ENCODE measurements around the gene PIGZ. TPM values are rescaled to one million over a fixed set of nuclear protein-coding genes. Genes with fewer than 3 reads are reported as not detected.

PIGZ gene
- total RNA-seq, 1 experiment from 2014 or later: 0.15 TPM

DNA sequence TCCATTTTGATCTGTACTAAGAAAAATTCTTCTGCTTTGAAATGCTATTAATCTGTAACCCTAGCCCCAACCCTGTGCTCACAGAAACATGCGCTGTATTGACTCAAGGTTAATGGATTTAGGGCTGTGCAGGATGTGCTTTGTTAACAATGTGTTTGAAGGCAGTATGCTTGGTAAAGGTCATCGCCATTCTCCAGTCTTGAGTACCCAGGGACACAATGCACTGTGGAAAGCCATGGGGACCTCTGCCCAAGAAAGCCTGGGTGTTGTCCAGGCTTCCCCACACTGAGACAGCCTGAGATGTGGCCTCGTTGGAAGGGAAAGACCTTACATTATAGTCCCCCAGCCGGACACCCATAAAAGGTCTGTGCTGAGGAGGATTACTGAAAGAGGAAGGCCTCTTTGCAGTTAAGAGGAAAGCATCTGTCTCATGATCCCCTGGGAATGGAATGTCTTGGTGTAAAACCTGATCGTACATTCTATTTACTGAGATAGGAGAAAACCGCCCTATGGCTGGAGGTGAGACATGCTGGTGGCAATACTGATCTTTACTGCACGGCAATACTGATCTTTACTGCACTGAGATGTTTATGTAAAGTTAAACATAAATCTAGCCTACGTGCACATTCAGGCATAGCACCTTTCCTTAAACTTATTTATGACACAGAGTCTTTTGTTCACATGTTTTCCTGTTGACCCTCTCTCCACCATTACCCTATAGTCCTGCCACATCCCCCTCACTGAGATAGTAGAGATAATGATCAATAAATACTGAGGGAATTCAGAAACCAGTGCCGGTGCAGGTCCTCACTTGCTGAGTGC lies 6.3 kb downstream of the PIGZ start:
- H3K27ac Mint-ChIP-seq: no peak overlapping the region
- H3K4me2 ChIP-seq (ENCODE audit: insufficient read depth, insufficient read length, low read length): no peak overlapping the region
- H2AFZ ChIP-seq (ENCODE audit: low read length): no peak overlapping the region
- H4K91ac ChIP-seq (ENCODE audit: insufficient read length, low read depth, low read length): no peak overlapping the region
- H3K4ac ChIP-seq (ENCODE audit: low read depth, low read length): no peak overlapping the region
- no peaks in the 10 kb centered on the region for H3K79me1 ChIP-seq (ENCODE audit: insufficient read depth, low read depth, low read length, poor library complexity, severe bottlenecking)
- no peak overlapping the region for H3K23ac ChIP-seq (ENCODE audit: insufficient read length, low read depth, low read length)
- no CpG with 5 or more reads among the region's 9 CpGs for WGBS (ENCODE audit: extremely low coverage, insufficient read length, low lambda C conversion rate)
- no peak overlapping the region for H2BK15ac ChIP-seq (ENCODE audit: low read depth, low read length)
- H4K20me1 ChIP-seq (ENCODE audit: control insufficient read depth, insufficient read depth, insufficient read length): no peaks in the 10 kb centered on the region
- no peaks in the 10 kb centered on the region for H3K9me3 ChIP-seq (ENCODE audit: control insufficient read depth, low read depth, low read length)
- H3K27me3 Mint-ChIP-seq (ENCODE audit: low read depth): peaks cover 65% of the 10 kb centered on the region
- H3K23me2 ChIP-seq (ENCODE audit: insufficient read length, low read depth, low read length, poor library complexity, severe bottlenecking): no peaks in the 10 kb centered on the region
- peaks cover 13% of the 10 kb centered on the region; the same call in 1 of the 2 replicates for H3K27me3 ChIP-seq (ENCODE audit: insufficient read depth, low read length)
- H3K79me2 ChIP-seq (ENCODE audit: insufficient read depth, low read length): no peaks in the 10 kb centered on the region
- no peak overlapping the region for H3K27ac ChIP-seq (ENCODE audit: insufficient read length, low read depth, low read length)
- TF ChIP-seq, protein P1, sequence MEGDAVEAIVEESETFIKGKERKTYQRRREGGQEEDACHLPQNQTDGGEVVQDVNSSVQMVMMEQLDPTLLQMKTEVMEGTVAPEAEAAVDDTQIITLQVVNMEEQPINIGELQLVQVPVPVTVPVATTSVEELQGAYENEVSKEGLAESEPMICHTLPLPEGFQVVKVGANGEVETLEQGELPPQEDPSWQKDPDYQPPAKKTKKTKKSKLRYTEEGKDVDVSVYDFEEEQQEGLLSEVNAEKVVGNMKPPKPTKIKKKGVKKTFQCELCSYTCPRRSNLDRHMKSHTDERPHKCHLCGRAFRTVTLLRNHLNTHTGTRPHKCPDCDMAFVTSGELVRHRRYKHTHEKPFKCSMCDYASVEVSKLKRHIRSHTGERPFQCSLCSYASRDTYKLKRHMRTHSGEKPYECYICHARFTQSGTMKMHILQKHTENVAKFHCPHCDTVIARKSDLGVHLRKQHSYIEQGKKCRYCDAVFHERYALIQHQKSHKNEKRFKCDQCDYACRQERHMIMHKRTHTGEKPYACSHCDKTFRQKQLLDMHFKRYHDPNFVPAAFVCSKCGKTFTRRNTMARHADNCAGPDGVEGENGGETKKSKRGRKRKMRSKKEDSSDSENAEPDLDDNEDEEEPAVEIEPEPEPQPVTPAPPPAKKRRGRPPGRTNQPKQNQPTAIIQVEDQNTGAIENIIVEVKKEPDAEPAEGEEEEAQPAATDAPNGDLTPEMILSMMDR (conservative IDR thresholded peaks at IDR 0.05): no peak
- H3K56ac ChIP-seq (ENCODE audit: insufficient read length, low read depth, low read length): no peak overlapping the region
- no peaks in the 10 kb centered on the region for H3K36me3 Mint-ChIP-seq (ENCODE audit: insufficient read depth in 1 of 3, low read depth in 3 of 3)
- no peak overlapping the region for H2BK12ac ChIP-seq (ENCODE audit: insufficient read length, low read depth, low read length)
- DNase-seq: no peak
- no peak overlapping the region for H3K9ac ChIP-seq (ENCODE audit: extremely low read depth, insufficient read length, low read length)
- H3K14ac ChIP-seq (ENCODE audit: insufficient read depth, low read length): no peak overlapping the region
- H3K4me1 ChIP-seq (ENCODE audit: insufficient read depth, low read length): no peaks in the 10 kb centered on the region
- peaks cover 3 to 5% of the 10 kb centered on the region in 2 experiments; a peak in 3 of 4 replicates for H3K4me1 Mint-ChIP-seq
- H4K8ac ChIP-seq (replicated peaks; ENCODE audit: insufficient read length, low read depth, low read length): no peak overlapping the region
- H3K9me3 Mint-ChIP-seq: no peaks in the 10 kb centered on the region
- H3K4me3 Mint-ChIP-seq: no peak overlapping the region
- H2AK5ac ChIP-seq (ENCODE audit: insufficient read length, low read length): no peak overlapping the region
- H3K18ac ChIP-seq (ENCODE audit: insufficient read length, low read depth, low read length): no peak overlapping the region
- H4K5ac ChIP-seq (ENCODE audit: insufficient read length, low read depth, low read length): no peak overlapping the region
- no peak overlapping the region for H3T11ph ChIP-seq (ENCODE audit: low read length)
- H2BK20ac ChIP-seq (ENCODE audit: low read depth, low read length, poor library complexity, severe bottlenecking): no peak overlapping the region
- H2BK120ac ChIP-seq (ENCODE audit: low read depth, low read length, poor library complexity, severe bottlenecking): no peak overlapping the region
- H2BK5ac ChIP-seq (ENCODE audit: insufficient read length, low read length): no peak overlapping the region
